Chondrocyte (in vitro differentiated cells): ENCODE measurements around the gene SLC8A1. TPM values are rescaled to one million over a fixed set of nuclear protein-coding genes. Genes with fewer than 3 reads are reported as not detected.

Source experiments
- DNase-seq: peaks from one replicate; pipeline ENCODE4 v3.0.0; 2021; ENCODE audit warnings: mixed read lengths, low spot score
- H3K27ac Mint-ChIP-seq: one replicate; pipeline ENCODE4 v1.8.0; 2021; ENCODE audit warnings: mild to moderate bottlenecking, moderate library complexity, mixed read lengths; ENCODE audit not compliant: unreplicated experiment
- H3K27me3 Mint-ChIP-seq: 2 replicates; pipeline ENCODE4 v1.8.0; 2021; ENCODE audit warnings: low read depth, mixed read lengths
- H3K36me3 Mint-ChIP-seq: 2 replicates; pipeline ENCODE4 v1.8.0; 2021; ENCODE audit warnings: low read depth, mixed read lengths
- H3K4me1 Mint-ChIP-seq: 2 replicates; pipeline ENCODE4 v1.8.0; 2021; ENCODE audit warnings: low read depth, mild to moderate bottlenecking, mixed read lengths
- H3K4me3 Mint-ChIP-seq: one replicate; pipeline ENCODE4 v1.8.0; 2021; ENCODE audit warnings: mild to moderate bottlenecking, moderate library complexity, mixed read lengths; ENCODE audit not compliant: unreplicated experiment
- H3K9me3 Mint-ChIP-seq: 2 replicates; pipeline ENCODE4 v1.8.0; 2021; ENCODE audit warnings: low read depth, mixed read lengths
- CTCF ChIP-seq: fragments of 200-600 bp; sonication (generic); IDR thresholded peaks from 2 replicates; pipeline ENCODE4 v1.5.0; 2021; ENCODE audit warnings: antibody characterized with exemption, mild to moderate bottlenecking, moderate library complexity
- total RNA-seq: library from RNA; stranded (reverse); gene quantifications from 3 replicates; pipeline ENCODE4 v1.2.1, GENCODE V29; 2021

The SLC8A1 gene
- total RNA-seq, 1 donor from 2014 or later = 53.7 TPM

GRCh38 chr2:40359811-40360210 lies 92.1 kb downstream of the SLC8A1 start:
- DNase-seq = no peak
- Mint-ChIP-seq H3K27ac (no peak overlapping the region), H3K4me1 (peaks cover 52% of the 10 kb centered on the region), H3K27me3 (no peaks in the 10 kb centered on the region), H3K9me3 (no peaks in the 10 kb centered on the region), H3K4me3 (no peak overlapping the region), H3K36me3 (no peaks in the 10 kb centered on the region)
- TF ChIP-seq CTCF = no peak

GRCh38 chr2:40358783-40359182 lies 93.1 kb downstream of the SLC8A1 start:
- peaks cover 52% of the 10 kb centered on the region for H3K4me1 Mint-ChIP-seq
- no peak overlapping the region for H3K4me3 Mint-ChIP-seq
- H3K27me3 Mint-ChIP-seq = no peaks in the 10 kb centered on the region
- no peak for DNase-seq
- TF ChIP-seq CTCF = no peak
- no peaks in the 10 kb centered on the region for H3K36me3 Mint-ChIP-seq
- H3K27ac Mint-ChIP-seq = no peak overlapping the region
- no peaks in the 10 kb centered on the region for H3K9me3 Mint-ChIP-seq

GRCh38 chr2:40357667-40358066 lies 94.2 kb downstream of the SLC8A1 start:
- Mint-ChIP-seq H3K9me3 (no peaks in the 10 kb centered on the region), H3K4me1 (peaks cover 52% of the 10 kb centered on the region), H3K27ac (no peak overlapping the region), H3K36me3 (no peaks in the 10 kb centered on the region), H3K4me3 (no peak overlapping the region), H3K27me3 (no peaks in the 10 kb centered on the region)
- no peak for TF ChIP-seq CTCF
- no peak for DNase-seq

- TF ChIP-seq CTCF = no peak
Observed at GRCh38 chr2:40355451-40355850, 96.4 kb downstream of the SLC8A1 start.

GRCh38 chr2:40353231-40353630 lies 98.7 kb downstream of the SLC8A1 start:
- Mint-ChIP-seq H3K4me1 (peaks cover 56% of the 10 kb centered on the region), H3K27me3 (no peaks in the 10 kb centered on the region)

More at GRCh38 chr2:40355451-40355850, 96.4 kb downstream of the SLC8A1 start:
- no peaks in the 10 kb centered on the region for H3K36me3 Mint-ChIP-seq
- H3K9me3 Mint-ChIP-seq = no peaks in the 10 kb centered on the region
- H3K4me1 Mint-ChIP-seq = peaks cover 56% of the 10 kb centered on the region
- H3K4me3 Mint-ChIP-seq = no peak overlapping the region
- no peak overlapping the region for H3K27ac Mint-ChIP-seq
- no peaks in the 10 kb centered on the region for H3K27me3 Mint-ChIP-seq
- no peak for DNase-seq

More at GRCh38 chr2:40353231-40353630, 98.7 kb downstream of the SLC8A1 start:
- TF ChIP-seq CTCF = no peak
- Mint-ChIP-seq H3K36me3 (no peaks in the 10 kb centered on the region), H3K27ac (peak overlapping the region; percentile 45), H3K9me3 (no peaks in the 10 kb centered on the region), H3K4me3 (no peak overlapping the region)
- no peak for DNase-seq
